Neuron (in vitro differentiated cells): ENCODE data around the gene DNLZ.

ENCODE experiments used
- H2AFZ ChIP-seq: one replicate; pipeline ENCODE4 v1.6.1; 2013; ENCODE audit warnings: low read depth, mild to moderate bottlenecking, inconsistent platforms, low read length, moderate library complexity
- H3K27me3 ChIP-seq: one replicate; pipeline ENCODE4 v1.6.1; 2013; ENCODE audit warnings: low read length; ENCODE audit not compliant: insufficient read depth
- H3K36me3 ChIP-seq: one replicate; pipeline ENCODE4 v1.6.1; 2013; ENCODE audit warnings: low read length; ENCODE audit not compliant: insufficient read depth
- H3K4me1 ChIP-seq: one replicate; pipeline ENCODE4 v1.6.1; 2013; ENCODE audit warnings: low read length; ENCODE audit not compliant: insufficient read depth
- H3K4me3 ChIP-seq: 2 replicates; pipeline ENCODE4 v1.5.1; 2013; ENCODE audit warnings: mild to moderate bottlenecking, low read length, moderate library complexity
- H3K9me3 ChIP-seq: one replicate; pipeline ENCODE4 v1.6.1; 2013; ENCODE audit warnings: low read length

DNLZ gene

GRCh38 chr9:136402067-136402466 lies 38.5 kb upstream of the DNLZ start:
- H3K4me3 ChIP-seq, result no peak overlapping the region
- H3K9me3 ChIP-seq, result no peaks in the 10 kb centered on the region
- H2AFZ ChIP-seq, result no peak overlapping the region
- H3K27me3 ChIP-seq, result no peaks in the 10 kb centered on the region
- H3K4me1 ChIP-seq, result peaks cover 31% of the 10 kb centered on the region
- H3K36me3 ChIP-seq, result peaks cover 45% of the 10 kb centered on the region

GRCh38 chr9:136401173-136401922 lies 37.8 kb upstream of the DNLZ start:
- no peaks in the 10 kb centered on the region for H3K27me3 ChIP-seq
- peaks cover 48% of the 10 kb centered on the region for H3K36me3 ChIP-seq
- H3K4me1 ChIP-seq, result peaks cover 31% of the 10 kb centered on the region
- no peaks in the 10 kb centered on the region for H3K9me3 ChIP-seq
- no peak overlapping the region for H2AFZ ChIP-seq
- H3K4me3 ChIP-seq, result no peak overlapping the region

GRCh38 chr9:136400038-136400834 lies 36.7 kb upstream of the DNLZ start, which contains the start of gene SNAPC4:
Gene SNAPC4, minus strand, starts transcription at chr9:136400170. Its CDS starts 1,742 bp downstream, at chr9:136398428.
- peak within 1 kb of the TSS; percentile 80 for H2AFZ ChIP-seq
- peaks cover 52% of the 10 kb centered on the region for H3K36me3 ChIP-seq
- H3K4me1 ChIP-seq, result peaks cover 31% of the 10 kb centered on the region
- peak within 1 kb of the TSS; percentile 95 for H3K4me3 ChIP-seq
- H3K27me3 ChIP-seq, result no peaks in the 10 kb centered on the region
- no peaks in the 10 kb centered on the region for H3K9me3 ChIP-seq

GRCh38 chr9:136399176-136400037 lies 35.9 kb upstream of the DNLZ start:
- Histone ChIP-seq H3K36me3 (peaks cover 52% of the 10 kb centered on the region), H3K27me3 (no peaks in the 10 kb centered on the region)

GRCh38 chr9:136398286-136398685 lies 34.7 kb upstream of the DNLZ start:
- peaks cover 31% of the 10 kb centered on the region for H3K4me1 ChIP-seq
- peak overlapping the region; percentile 95 for H3K4me3 ChIP-seq
- H2AFZ ChIP-seq, result no peak overlapping the region
- H3K27me3 ChIP-seq, result no peaks in the 10 kb centered on the region
- H3K36me3 ChIP-seq, result peaks cover 53% of the 10 kb centered on the region
- no peaks in the 10 kb centered on the region for H3K9me3 ChIP-seq

More at GRCh38 chr9:136399176-136400037, 35.9 kb upstream of the DNLZ start:
- Histone ChIP-seq H3K4me3 (peak overlapping the region; percentile 95), H3K9me3 (no peaks in the 10 kb centered on the region), H2AFZ (peak overlapping the region; percentile 80), H3K4me1 (peaks cover 31% of the 10 kb centered on the region)

GRCh38 chr9:136397643-136398042 lies 34.1 kb upstream of the DNLZ start:
- Histone ChIP-seq H2AFZ (no peak overlapping the region), H3K4me1 (peaks cover 29% of the 10 kb centered on the region), H3K9me3 (no peaks in the 10 kb centered on the region), H3K27me3 (no peaks in the 10 kb centered on the region), H3K4me3 (no peak overlapping the region), H3K36me3 (peaks cover 58% of the 10 kb centered on the region)

GRCh38 chr9:136396219-136396515 lies 32.6 kb upstream of the DNLZ start:
- no peaks in the 10 kb centered on the region for H3K27me3 ChIP-seq
- H3K9me3 ChIP-seq, result no peaks in the 10 kb centered on the region
- H3K36me3 ChIP-seq, result peaks cover 65% of the 10 kb centered on the region
- peaks cover 17% of the 10 kb centered on the region for H3K4me1 ChIP-seq
- no peak overlapping the region for H2AFZ ChIP-seq
- no peak overlapping the region for H3K4me3 ChIP-seq

GRCh38 chr9:136395345-136396218 lies 32.0 kb upstream of the DNLZ start:
- Histone ChIP-seq H3K27me3 (no peaks in the 10 kb centered on the region), H2AFZ (no peak overlapping the region), H3K4me1 (peaks cover 17% of the 10 kb centered on the region), H3K36me3 (peaks cover 66% of the 10 kb centered on the region), H3K9me3 (no peaks in the 10 kb centered on the region), H3K4me3 (no peak overlapping the region)

- H2AFZ ChIP-seq, result no peak overlapping the region
- H3K36me3 ChIP-seq, result peaks cover 66% of the 10 kb centered on the region
- H3K4me1 ChIP-seq, result peaks cover 12% of the 10 kb centered on the region
- H3K27me3 ChIP-seq, result no peaks in the 10 kb centered on the region
- H3K9me3 ChIP-seq, result no peaks in the 10 kb centered on the region
- H3K4me3 ChIP-seq, result no peak overlapping the region
Observed at GRCh38 chr9:136395020-136395340, 31.4 kb upstream of the DNLZ start.

- Histone ChIP-seq H3K4me3 (no peak overlapping the region), H2AFZ (no peak overlapping the region), H3K4me1 (peaks cover 11% of the 10 kb centered on the region), H3K36me3 (peaks cover 71% of the 10 kb centered on the region), H3K9me3 (no peaks in the 10 kb centered on the region), H3K27me3 (no peaks in the 10 kb centered on the region)
Observed at GRCh38 chr9:136394312-136395019, 30.9 kb upstream of the DNLZ start.

- peaks cover 81% of the 10 kb centered on the region for H3K36me3 ChIP-seq
- peaks cover 1% of the 10 kb centered on the region for H3K4me1 ChIP-seq
- H3K27me3 ChIP-seq, result no peaks in the 10 kb centered on the region
- no peak overlapping the region for H2AFZ ChIP-seq
- H3K4me3 ChIP-seq, result no peak overlapping the region
- H3K9me3 ChIP-seq, result no peaks in the 10 kb centered on the region
Observed at GRCh38 chr9:136393531-136393930, 30.0 kb upstream of the DNLZ start.
